HUES64 (cell line): ENCODE measurements around the gene XRCC6.

Experiments used
- H3K27ac ChIP-seq: 2 replicates; pipeline ENCODE4 v1.7.0; 2013; ENCODE audit warnings: low read depth, low read length, inconsistent platforms
- H3K27me3 ChIP-seq: 2 replicates; pipeline ENCODE4 v1.6.1; 2013; ENCODE audit warnings: mild to moderate bottlenecking, low read length; ENCODE audit not compliant: insufficient read depth
- H3K36me3 ChIP-seq: 2 replicates; pipeline ENCODE4 v1.6.1; 2013; ENCODE audit warnings: mild to moderate bottlenecking, low read length; ENCODE audit not compliant: insufficient read depth
- H3K4me1 ChIP-seq: 2 replicates; pipeline ENCODE4 v1.6.1; 2013; ENCODE audit warnings: mild to moderate bottlenecking, low read length, moderate library complexity; ENCODE audit not compliant: insufficient read depth
- H3K4me3 ChIP-seq: 2 replicates; pipeline ENCODE4 v1.5.1; 2013; ENCODE audit warnings: mild to moderate bottlenecking, low read length, moderate library complexity
- H3K9ac ChIP-seq: 2 replicates; pipeline ENCODE4 v1.6.1; 2013; ENCODE audit warnings: mild to moderate bottlenecking, low read depth, low read length
- H3K9me3 ChIP-seq: 2 replicates; pipeline ENCODE4 v1.6.1; 2013; ENCODE audit warnings: low read depth, low read length; ENCODE audit not compliant: insufficient read depth
- WGBS: fragments of 150-250, 120-280 bp; methylation state at CpG from one replicate; pipeline ENCODE4 v1.1.7; 2013; ENCODE audit warnings: missing lambda C conversion rate; 5-methylcytosine and 5-hydroxymethylcytosine counted together

The XRCC6 gene

GRCh38 chr22:41709341-41709740 is 88.2 kb downstream of the XRCC6 start:
- H3K36me3 ChIP-seq: no peaks in the 10 kb centered on the region
- H3K9me3 ChIP-seq: no peaks in the 10 kb centered on the region
- peaks cover 7% of the 10 kb centered on the region; the same call in 1 of the 2 replicates for H3K27me3 ChIP-seq
- H3K9ac ChIP-seq: no peak overlapping the region
- 89% methylated on average over 10 of the region's 10 CpGs for WGBS
- no peaks in the 10 kb centered on the region for H3K4me1 ChIP-seq
- H3K4me3 ChIP-seq: no peak overlapping the region
- H3K27ac ChIP-seq: no peak overlapping the region

DNA sequence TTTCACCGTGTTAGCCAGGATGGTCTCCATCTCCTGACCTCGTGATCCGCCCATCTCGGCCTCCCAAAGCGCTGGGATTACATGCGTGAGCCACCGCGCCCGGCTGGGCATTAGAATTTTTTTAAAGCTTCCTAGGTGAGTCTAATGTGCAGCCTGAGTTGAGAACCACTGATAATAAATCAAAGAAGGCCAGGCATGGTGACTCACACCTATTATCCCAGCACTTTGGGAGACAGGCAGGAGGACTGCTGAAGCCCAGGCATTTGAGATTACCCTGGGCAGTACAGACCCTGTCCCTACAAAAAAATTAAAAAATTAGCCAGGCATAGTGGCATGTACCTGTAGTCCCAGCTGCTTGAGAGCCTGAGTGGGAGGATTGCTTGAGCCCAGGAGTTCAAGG is 91.9 kb downstream of the XRCC6 start:
- WGBS: 95% methylated on average over 9 of the region's 9 CpGs
- no peak overlapping the region for H3K27ac ChIP-seq
- no peak overlapping the region for H3K9ac ChIP-seq
- peaks cover 7% of the 10 kb centered on the region; the same call in 1 of the 2 replicates for H3K27me3 ChIP-seq
- H3K4me3 ChIP-seq: no peak overlapping the region
- no peaks in the 10 kb centered on the region for H3K9me3 ChIP-seq
- H3K36me3 ChIP-seq: no peaks in the 10 kb centered on the region
- no peaks in the 10 kb centered on the region for H3K4me1 ChIP-seq
